CD4-positive, alpha-beta memory T cell (primary cell): ENCODE measurements around the gene CBFB. TPM values are rescaled to one million over a fixed set of nuclear protein-coding genes. Genes with fewer than 3 reads are reported as not detected.

Source experiments
- CTCF ChIA-PET: fragments of 350-600 bp; sonication (Branson Sonifier 250); formaldehyde crosslinking; loops from one replicate; lab custom pipeline; 2021; ENCODE audit warnings: inconsistent platforms; ENCODE audit not compliant: partially characterized antibody; lab: Charles Lee
- POLR2A ChIA-PET: fragments of 350-600 bp; sonication (Branson Sonifier 250); formaldehyde crosslinking; loops from one replicate; lab custom pipeline; 2021; ENCODE audit not compliant: partially characterized antibody; lab: Charles Lee
- DNase-seq, 5 donors: peaks; one replicate each; pipeline versions ENCODE4 v3.0.0 to v3.0.0-alpha.2; 2020 to 2022; ENCODE audit warnings: mixed read lengths in 1 of 5
- H3K27ac ChIP-seq: one replicate; pipeline ENCODE4 v1.7.0; 2013; ENCODE audit warnings: low read depth, low read length
- H3K27me3 ChIP-seq: 2 replicates; pipeline ENCODE4 v1.7.0; 2013; ENCODE audit warnings: mild to moderate bottlenecking, low read length, moderate library complexity; ENCODE audit not compliant: insufficient read depth
- H3K36me3 ChIP-seq: 2 replicates; pipeline ENCODE4 v1.7.0; 2013; ENCODE audit warnings: mild to moderate bottlenecking, low read length, moderate library complexity; ENCODE audit not compliant: insufficient read depth
- H3K4me1 ChIP-seq: 2 replicates; pipeline ENCODE4 v1.7.0; 2013; ENCODE audit warnings: mild to moderate bottlenecking, low read length, moderate library complexity; ENCODE audit not compliant: insufficient read depth
- H3K4me3 ChIP-seq, 2 donors: one replicate each; pipeline ENCODE4 v1.7.0; 2013; ENCODE audit warnings: low read length in 2 of 2, mild to moderate bottlenecking in 1 of 2
- H3K9me3 ChIP-seq, 2 donors: one replicate each; pipeline ENCODE4 v1.7.0; 2013; ENCODE audit warnings: low read length in 2 of 2, control low read depth in 1 of 2; ENCODE audit not compliant: control insufficient read depth in 1 of 2
- H3K27ac Mint-ChIP-seq, 7 donors: one replicate each; pipeline ENCODE4 v1.8.0; 2020 to 2021; ENCODE audit warnings: mixed read lengths in 7 of 7, mild to moderate bottlenecking in 6 of 7, inconsistent platforms in 3 of 7, moderate library complexity in 3 of 7
- H3K27me3 Mint-ChIP-seq, 2 donors: one replicate each; pipeline ENCODE4 v1.8.0; 2020 to 2021; ENCODE audit warnings: mixed read lengths in 2 of 2
- H3K36me3 Mint-ChIP-seq, 2 donors: one replicate each; pipeline ENCODE4 v1.8.0; 2020 to 2021; ENCODE audit warnings: mixed read lengths in 2 of 2, inconsistent platforms in 1 of 2, mild to moderate bottlenecking in 1 of 2
- H3K4me1 Mint-ChIP-seq, 4 donors: one replicate each; pipeline ENCODE4 v1.8.0; 2020 to 2021; ENCODE audit warnings: mixed read lengths in 4 of 4, mild to moderate bottlenecking in 1 of 4
- H3K4me3 Mint-ChIP-seq, 8 donors: one replicate each; pipeline ENCODE4 v1.8.0; 2020 to 2021; ENCODE audit warnings: mixed read lengths in 8 of 8, mild to moderate bottlenecking in 7 of 8, moderate library complexity in 6 of 8, inconsistent platforms in 3 of 8
- H3K9me3 Mint-ChIP-seq, 8 donors: one replicate each; pipeline ENCODE4 v1.8.0; 2020 to 2021; ENCODE audit warnings: mixed read lengths in 8 of 8, mild to moderate bottlenecking in 5 of 8, inconsistent platforms in 3 of 8, moderate library complexity in 1 of 8
- intact Hi-C: fragments of 100-400 bp; cut with micrococcal nuclease; formaldehyde crosslinking; loops from one replicate; pipeline ENCODE4 v1.15.1; 2023
- polyA plus RNA-seq, 2 donors: library from polyadenylated mRNA; unstranded; fragments of 300-500 nt; fragmentation: Illumina TruSeq; gene quantifications; one replicate each; pipeline ENCODE4 v1.2.3, GENCODE V29; 2021
- total RNA-seq, 2 experiments: library from RNA; stranded (reverse); gene quantifications; one replicate each; pipeline ENCODE4 v1.2.3, GENCODE V29; 2021

The CBFB gene
- total and polyA plus RNA-seq, 4 experiments from 2014 or later: 102 to 112 (median 110) TPM

DNA sequence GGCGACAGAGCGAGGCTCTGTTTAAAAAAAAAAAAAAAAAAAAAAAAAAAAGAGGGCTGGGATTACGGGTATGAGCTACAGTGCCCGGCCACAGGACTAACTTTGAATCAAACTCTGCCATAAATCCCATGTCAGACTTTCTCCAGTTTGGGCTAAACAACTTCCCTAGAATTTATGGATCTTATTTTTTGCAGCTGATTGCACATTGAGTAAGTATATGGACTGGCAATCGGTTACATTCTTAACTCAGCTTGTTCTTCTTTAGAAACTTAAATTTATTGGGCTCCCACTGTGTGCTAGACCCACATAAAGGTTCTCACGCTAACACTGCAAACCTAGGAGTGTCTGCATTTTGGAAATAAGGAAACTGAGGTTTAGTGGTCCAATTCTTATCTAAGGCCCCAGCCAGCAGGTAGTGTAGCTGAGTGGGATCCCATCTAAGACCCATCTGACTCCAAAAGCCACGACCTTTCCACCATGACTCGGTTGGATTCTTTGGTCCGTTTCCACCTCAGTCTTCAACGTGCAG, 718 bp upstream of the CBFB start:
- ChIA-PET POLR2A (interaction anchor here (0.6 to 6.3 kb wide), 20 partner anchors 8 to 199 kb away, joined by 3 to 60 read pairs (median 5); partner anchors contain the start of genes B3GNT9, FBXL8, PHAF1 and TMEM208), CTCF (interaction anchor here (0.7 to 3.9 kb wide), 13 partner anchors 9 to 157 kb away, joined by 3 to 23 read pairs (median 3); no protein-coding TSS in a partner anchor)
- Histone ChIP-seq H3K27ac (peak overlapping the region; percentile 88), H3K4me1 (peaks cover 40% of the 10 kb centered on the region), H3K36me3 (no peaks in the 10 kb centered on the region), H3K9me3 (no peaks in the 10 kb centered on the region), H3K27me3 (no peaks in the 10 kb centered on the region), H3K4me3 (peak overlapping the region; percentile 76 to 84)
- peaks cover 20 to 46% (median 35%) of the 10 kb centered on the region in 4 donors for H3K4me1 Mint-ChIP-seq
- no peaks in the 10 kb centered on the region for H3K27me3 Mint-ChIP-seq
- peak overlapping the region; percentile 94 to 97 (median 96) for H3K27ac Mint-ChIP-seq
- intact Hi-C loops: loop anchor here (1.0 to 2.0 kb wide), 3 partner anchors 10 to 25 kb away; no protein-coding TSS in a partner anchor
- DNase-seq: no peak
- peak overlapping the region; percentile 79 to 93 (median 85) for H3K4me3 Mint-ChIP-seq
- H3K9me3 Mint-ChIP-seq: no peaks in the 10 kb centered on the region
- H3K36me3 Mint-ChIP-seq: peaks cover 0 to 17% of the 10 kb centered on the region in 2 donors

DNA sequence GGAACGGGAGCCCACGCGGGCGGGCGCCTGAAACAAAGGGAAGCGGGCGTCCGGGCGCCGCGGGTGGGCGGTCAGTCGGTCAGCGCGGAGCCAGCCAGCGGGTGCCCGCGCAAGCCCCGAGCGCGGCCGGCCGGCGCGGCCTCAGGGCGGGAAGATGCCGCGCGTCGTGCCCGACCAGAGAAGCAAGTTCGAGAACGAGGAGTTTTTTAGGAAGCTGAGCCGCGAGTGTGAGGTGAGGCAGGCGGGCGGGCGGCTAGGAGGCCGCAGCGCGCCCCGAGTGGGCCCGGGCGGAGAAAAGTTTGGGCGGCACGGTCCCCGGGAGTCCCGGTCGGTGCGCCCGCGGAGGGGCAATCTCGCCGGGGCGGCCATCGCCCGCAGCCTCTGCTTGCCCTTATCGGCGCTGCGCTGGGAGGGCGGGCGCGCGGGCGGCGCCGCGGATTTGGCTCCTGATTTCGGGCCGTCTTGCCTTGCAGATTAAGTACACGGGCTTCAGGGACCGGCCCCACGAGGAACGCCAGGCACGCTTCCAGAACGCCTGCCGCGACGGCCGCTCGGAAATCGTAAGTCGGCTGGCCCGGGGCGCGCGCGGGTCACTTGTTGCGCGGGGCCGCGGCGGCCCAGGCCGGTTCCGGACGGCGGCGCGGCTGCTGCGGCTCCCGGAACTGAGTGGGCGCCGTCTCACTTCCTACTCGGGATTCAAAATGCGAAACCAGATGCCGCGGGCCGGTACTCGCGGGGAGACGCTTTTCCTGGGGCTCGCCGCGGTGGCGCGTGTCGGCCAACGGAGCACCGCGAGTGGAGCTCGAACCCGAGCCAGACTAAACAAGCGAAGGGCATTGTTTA, 526 bp downstream of the CBFB start:
- peak overlapping the region; percentile 20 to 75 for H3K4me3 ChIP-seq
- H3K9me3 ChIP-seq: no peaks in the 10 kb centered on the region
- H3K27me3 ChIP-seq: no peaks in the 10 kb centered on the region
- peaks cover 51% of the 10 kb centered on the region for H3K4me1 ChIP-seq
- ChIA-PET POLR2A (interaction anchor here (0.9 to 6.3 kb wide), 23 partner anchors 9 to 197 kb away, joined by 3 to 60 read pairs (median 6); partner anchors contain the start of genes B3GNT9, FBXL8, HSF4 and MATCAP1), CTCF (interaction anchor here (0.7 to 3.9 kb wide), 7 partner anchors 11 to 156 kb away, joined by 3 to 23 read pairs (median 3); no protein-coding TSS in a partner anchor)
- H3K27ac ChIP-seq: peak overlapping the region; percentile 68
- peaks cover 2 to 20% of the 10 kb centered on the region in 2 donors for H3K36me3 Mint-ChIP-seq
- no peaks in the 10 kb centered on the region for H3K27me3 Mint-ChIP-seq
- H3K4me3 Mint-ChIP-seq: peak overlapping the region; percentile 90 to 93 (median 92)
- intact Hi-C loops: loop anchor here (1.0 to 2.0 kb wide), 4 partner anchors 17 to 130 kb away; partner anchors contain the start of genes FBXL8, PHAF1 and TRADD
- DNase-seq: peak; percentile 58 to 69 (median 64)
- H3K4me1 Mint-ChIP-seq: peaks cover 22 to 56% (median 40%) of the 10 kb centered on the region in 4 donors
- H3K9me3 Mint-ChIP-seq: no peaks in the 10 kb centered on the region
- no peaks in the 10 kb centered on the region for H3K36me3 ChIP-seq
- peak overlapping the region; percentile 84 to 96 (median 90) for H3K27ac Mint-ChIP-seq

DNA sequence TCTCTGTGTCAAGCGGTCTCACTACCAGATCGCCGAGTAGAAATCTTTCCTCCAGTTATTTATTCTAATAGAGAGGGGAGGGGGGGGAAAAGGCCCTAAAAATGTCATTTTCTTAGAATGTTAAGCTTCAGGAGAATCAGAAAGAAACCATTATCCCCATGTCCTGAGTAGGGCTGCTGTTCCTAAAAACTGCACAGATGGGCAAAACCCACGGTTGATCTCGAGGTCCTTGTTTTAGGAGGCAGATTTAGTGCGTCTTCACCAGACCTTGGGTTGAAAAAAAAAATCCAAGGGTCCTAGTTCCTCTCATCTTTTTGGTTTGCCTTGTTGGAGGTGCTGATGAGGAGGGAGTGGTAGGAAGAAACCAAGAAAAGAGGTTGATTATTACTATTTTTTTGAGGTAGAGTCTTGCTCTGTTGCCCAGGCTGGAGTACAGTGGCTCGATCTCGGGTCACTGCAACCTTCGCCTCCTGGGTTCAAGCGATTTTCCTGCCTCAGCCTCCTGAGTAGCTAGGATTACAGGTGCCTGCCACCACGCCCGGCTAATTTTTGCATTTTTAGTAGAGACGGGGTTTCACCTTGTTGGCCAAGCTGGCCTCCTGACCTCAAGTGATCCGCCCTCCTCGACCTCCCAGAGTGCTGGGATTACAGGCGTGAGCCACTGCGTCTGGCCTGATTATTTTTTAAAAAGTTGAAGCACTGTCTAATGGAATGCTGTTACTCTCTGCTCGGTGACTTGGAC, 1.4 kb downstream of the CBFB start:
- intact Hi-C loops: no loop called here
- no peaks in the 10 kb centered on the region for H3K9me3 ChIP-seq
- H3K4me3 ChIP-seq: peak overlapping the region; percentile 20 to 75
- DNase-seq: no peak
- H3K27ac ChIP-seq: peak overlapping the region; percentile 68
- CTCF ChIA-PET: interaction anchor here (0.7 to 3.9 kb wide), 3 partner anchors 12 to 125 kb away, joined by 3 to 23 read pairs (median 3); no protein-coding TSS in a partner anchor
- Mint-ChIP-seq H3K27ac (peak overlapping the region; percentile 84 to 93 (median 90)), H3K36me3 (peaks cover 4 to 26% of the 10 kb centered on the region in 2 donors), H3K27me3 (no peaks in the 10 kb centered on the region), H3K4me3 (peak overlapping the region; percentile 90 to 93 (median 92)), H3K9me3 (no peaks in the 10 kb centered on the region), H3K4me1 (peaks cover 26 to 65% (median 48%) of the 10 kb centered on the region in 4 donors)
- no peaks in the 10 kb centered on the region for H3K27me3 ChIP-seq
- POLR2A ChIA-PET: interaction anchor here (0.7 to 6.3 kb wide), 19 partner anchors 8 to 196 kb away, joined by 3 to 60 read pairs (median 8); partner anchors contain the start of genes B3GNT9, FBXL8, HSF4 and MATCAP1
- peaks cover 60% of the 10 kb centered on the region for H3K4me1 ChIP-seq
- no peaks in the 10 kb centered on the region for H3K36me3 ChIP-seq

DNA sequence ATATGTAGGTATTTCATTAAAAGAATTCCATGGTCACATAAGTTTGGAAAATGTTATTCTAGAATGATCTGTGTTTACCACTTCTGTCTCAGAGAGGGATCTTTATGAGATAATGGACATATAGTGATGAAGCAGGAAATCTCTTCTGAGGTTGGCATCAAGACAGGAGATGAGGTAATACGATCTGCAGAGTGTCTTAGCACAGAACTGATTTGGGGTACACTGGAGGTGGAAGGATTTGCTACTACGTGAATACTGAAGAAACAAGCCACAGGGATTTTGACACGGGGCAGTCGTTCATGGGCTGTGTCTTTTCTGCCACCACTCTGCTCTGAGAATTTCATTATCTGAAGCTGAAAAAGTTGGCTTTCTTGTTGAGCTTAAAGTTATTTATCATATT, 5.5 kb downstream of the CBFB start:
- H3K4me3 Mint-ChIP-seq: peak overlapping the region in 5 of 8 donors; percentile 19 to 70 (median 41)
- CTCF ChIA-PET: no interaction called here
- Histone ChIP-seq H3K36me3 (no peaks in the 10 kb centered on the region), H3K27me3 (no peaks in the 10 kb centered on the region), H3K27ac (no peak overlapping the region), H3K4me3 (no peak overlapping the region), H3K4me1 (peaks cover 62% of the 10 kb centered on the region), H3K9me3 (no peaks in the 10 kb centered on the region)
- H3K27ac Mint-ChIP-seq: peak overlapping the region in 4 of 7 donors; percentile 6 to 71 (median 48)
- H3K9me3 Mint-ChIP-seq: no peaks in the 10 kb centered on the region
- intact Hi-C loops: no loop called here
- H3K4me1 Mint-ChIP-seq: peaks cover 32 to 73% (median 50%) of the 10 kb centered on the region in 4 donors
- DNase-seq: no peak
- H3K27me3 Mint-ChIP-seq: no peaks in the 10 kb centered on the region
- POLR2A ChIA-PET: no interaction called here
- peaks cover 8 to 30% of the 10 kb centered on the region in 2 donors for H3K36me3 Mint-ChIP-seq

DNA sequence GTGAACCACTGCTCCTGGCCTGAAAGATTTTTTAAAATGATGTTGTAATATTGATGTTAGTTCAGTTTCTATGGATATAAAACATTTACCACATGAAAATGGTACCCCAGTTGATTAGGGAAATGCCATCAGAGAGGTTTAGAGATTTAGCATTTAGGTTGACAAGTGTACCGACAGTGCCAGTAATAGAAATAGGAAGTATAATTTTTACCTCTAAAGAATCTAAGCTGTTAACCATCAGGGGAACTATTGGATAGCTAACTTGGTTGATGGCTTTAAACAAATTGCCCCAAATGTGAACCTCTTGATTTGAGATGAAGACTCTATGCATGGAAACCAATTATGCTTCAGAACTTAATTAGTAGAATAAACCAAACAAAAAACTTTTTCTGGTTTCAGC, 6.4 kb downstream of the CBFB start:
- DNase-seq: no peak
- H3K4me3 ChIP-seq: no peak overlapping the region
- no peaks in the 10 kb centered on the region for H3K36me3 ChIP-seq
- Mint-ChIP-seq H3K36me3 (peaks cover 8 to 32% of the 10 kb centered on the region in 2 donors), H3K27me3 (no peaks in the 10 kb centered on the region), H3K4me3 (peak overlapping the region in 3 of 8 donors; percentile 13 to 61 (median 21)), H3K4me1 (peaks cover 34 to 76% (median 50%) of the 10 kb centered on the region in 4 donors), H3K27ac (peak overlapping the region in 1 of 7 donors; percentile 10), H3K9me3 (no peaks in the 10 kb centered on the region)
- H3K27ac ChIP-seq: no peak overlapping the region
- H3K27me3 ChIP-seq: no peaks in the 10 kb centered on the region
- POLR2A ChIA-PET: no interaction called here
- H3K9me3 ChIP-seq: no peaks in the 10 kb centered on the region
- CTCF ChIA-PET: no interaction called here
- peaks cover 58% of the 10 kb centered on the region for H3K4me1 ChIP-seq
- intact Hi-C loops: no loop called here

DNA sequence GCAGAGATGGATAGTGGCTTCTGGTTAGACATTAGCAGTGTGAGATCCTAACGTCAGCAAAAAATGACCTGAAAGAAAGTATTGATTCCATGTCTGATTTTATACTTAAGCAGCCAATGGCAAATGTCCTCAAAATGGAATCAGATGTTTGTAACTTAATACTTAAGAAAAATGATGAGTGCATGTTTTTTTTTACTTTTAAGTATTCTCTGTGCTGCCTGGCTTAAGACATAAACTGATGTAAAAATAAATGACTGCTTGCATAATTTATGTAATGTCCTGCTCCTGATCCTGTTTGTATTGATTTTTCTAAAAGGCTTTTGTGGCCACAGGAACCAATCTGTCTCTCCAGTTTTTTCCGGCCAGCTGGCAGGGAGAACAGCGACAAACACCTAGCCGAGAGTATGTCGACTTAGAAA, 7.4 kb downstream of the CBFB start:
- intact Hi-C loops: no loop called here
- Mint-ChIP-seq H3K4me1 (peaks cover 37 to 76% (median 52%) of the 10 kb centered on the region in 4 donors), H3K36me3 (peaks cover 8 to 41% of the 10 kb centered on the region in 2 donors), H3K27ac (peak overlapping the region in 1 of 7 donors; percentile 47), H3K9me3 (no peaks in the 10 kb centered on the region), H3K4me3 (no peak overlapping the region), H3K27me3 (no peaks in the 10 kb centered on the region)
- Histone ChIP-seq H3K9me3 (no peaks in the 10 kb centered on the region), H3K27me3 (no peaks in the 10 kb centered on the region), H3K4me1 (peaks cover 48% of the 10 kb centered on the region), H3K27ac (no peak overlapping the region), H3K4me3 (no peak overlapping the region), H3K36me3 (no peaks in the 10 kb centered on the region)
- DNase-seq: no peak
- ChIA-PET POLR2A (no interaction called here), CTCF (no interaction called here)
